Measurements from ENCODE around the gene MEF2B.
"Not testable (repeated sequence)": the region's sequence is repeated elsewhere in the genome, so short reads cannot be mapped to it uniquely, and the experiment has no call there.

Gene MEF2B

GRCh38 chr19:19192910-19193423, 22.9 kb upstream of the MEF2B start:
- DNase-seq = no peak

GRCh38 chr19:19192078-19192882, 22.2 kb upstream of the MEF2B start, which contains the start of the genes BORCS8 and RFXANK:
TSS of gene BORCS8 (minus strand) at chr19:19192152. CDS start at chr19:19192117, 35 bp downstream.
TSS of gene RFXANK (plus strand) at chr19:19192258. CDS start at chr19:19193947, 1,689 bp downstream.
- DNase-seq = peak; percentile 47

GRCh38 chr19:19191768-19192077, 21.7 kb upstream of the MEF2B start:
- no peak for DNase-seq

- DNase-seq = no peak
These were observed 16.7 kb upstream of the MEF2B start for GRCh38 chr19:19186742-19187141.

GRCh38 chr19:19185853-19186740, 16.0 kb upstream of the MEF2B start:
- no peak for DNase-seq

- no peak for DNase-seq
These were observed 11.5 kb upstream of the MEF2B start for GRCh38 chr19:19181488-19181998.

DNA sequence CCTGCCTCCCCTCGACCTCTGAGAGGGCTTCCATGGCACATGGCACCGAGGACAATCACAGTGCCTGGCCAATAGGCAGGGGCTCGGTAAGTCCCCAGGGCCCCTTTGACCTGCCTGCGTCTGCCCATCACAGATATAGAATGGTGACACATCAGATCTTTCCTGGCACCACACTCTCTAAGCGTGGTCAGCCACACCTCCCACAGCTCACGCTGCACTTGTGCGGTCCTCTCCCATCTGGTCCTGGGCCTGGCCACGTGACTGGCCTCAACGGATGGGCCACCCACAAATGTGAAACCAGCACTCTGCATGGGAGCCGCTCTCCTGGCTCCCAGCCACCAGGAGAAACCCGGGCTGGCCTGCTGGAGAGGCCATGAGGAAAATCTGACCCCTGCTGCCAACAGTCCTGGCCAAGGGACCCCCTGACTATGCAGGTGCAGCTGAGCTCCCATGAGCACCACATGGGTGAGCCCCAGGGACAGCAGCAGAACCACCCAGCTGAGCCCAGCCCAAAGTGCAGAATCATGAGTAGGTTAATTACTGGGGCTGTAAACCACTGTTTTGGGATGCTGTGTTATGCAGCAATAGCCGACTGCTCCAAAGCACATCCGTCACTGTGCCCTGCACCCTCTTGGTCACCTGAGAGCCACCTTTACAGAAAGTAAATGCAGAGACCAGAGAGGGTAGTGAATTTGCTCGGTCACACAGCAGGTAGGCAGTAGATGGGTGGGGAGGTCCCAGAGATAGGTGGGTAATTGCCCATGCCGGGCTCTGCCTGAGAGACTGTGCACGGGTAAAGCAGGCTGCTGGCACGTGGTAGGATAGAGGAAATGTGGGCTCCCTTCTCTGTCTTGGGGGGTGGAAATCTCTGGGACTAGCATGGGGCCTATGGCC, 9.7 kb upstream of the MEF2B start:
- DNase-seq = no peak

- DNase-seq = no peak
These were observed 6.9 kb upstream of the MEF2B start for GRCh38 chr19:19176950-19177349.

GRCh38 chr19:19173243-19173642, 3.2 kb upstream of the MEF2B start:
- not testable (repeated sequence) for DNase-seq

- DNase-seq = no peak
These were observed 1.9 kb upstream of the MEF2B start for GRCh38 chr19:19171821-19172532.

GRCh38 chr19:19170873-19171672, 1.0 kb upstream of the MEF2B start:
- no peak for DNase-seq

DNA sequence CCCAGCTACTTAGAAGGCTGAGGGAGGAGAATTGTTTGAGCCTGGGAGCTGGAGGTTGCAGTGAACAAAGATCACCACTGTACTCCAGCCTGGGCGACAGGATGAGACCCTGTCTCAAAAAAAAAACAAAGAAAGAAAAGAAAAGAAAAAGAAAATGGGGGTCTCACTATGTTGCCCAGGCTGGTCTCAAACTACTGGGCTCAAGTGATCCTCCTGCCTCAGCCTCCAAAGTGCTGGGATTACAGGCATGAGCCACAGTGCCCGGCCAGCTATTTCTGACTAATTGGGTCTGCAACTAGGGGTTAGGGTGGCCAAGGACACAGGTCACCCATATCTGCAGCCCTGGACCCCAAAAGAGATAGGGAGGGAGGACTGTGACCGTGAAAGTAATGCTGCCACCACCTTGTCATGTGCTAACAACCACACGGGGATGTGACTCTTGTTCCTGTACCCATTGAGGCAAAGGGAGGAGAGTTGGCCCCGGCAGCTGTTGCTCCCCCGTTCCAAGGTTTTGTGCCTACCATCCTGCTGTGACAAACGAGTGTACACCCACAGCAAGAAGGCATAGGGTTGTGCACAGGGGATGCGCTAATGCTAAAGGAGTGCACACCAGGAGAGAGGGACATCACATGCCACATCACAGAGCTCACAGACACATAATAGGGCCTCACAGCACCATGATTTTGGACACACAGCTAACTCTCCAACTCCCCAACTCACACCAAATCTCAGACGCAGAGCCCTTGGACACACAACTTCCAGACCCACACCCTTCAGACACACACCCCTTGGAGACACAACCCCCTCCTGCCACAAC, 619 bp downstream of the MEF2B start:
- DNase-seq = no peak

GRCh38 chr19:19167612-19168011, 2.5 kb downstream of the MEF2B start:
- DNase-seq = no peak

DNA sequence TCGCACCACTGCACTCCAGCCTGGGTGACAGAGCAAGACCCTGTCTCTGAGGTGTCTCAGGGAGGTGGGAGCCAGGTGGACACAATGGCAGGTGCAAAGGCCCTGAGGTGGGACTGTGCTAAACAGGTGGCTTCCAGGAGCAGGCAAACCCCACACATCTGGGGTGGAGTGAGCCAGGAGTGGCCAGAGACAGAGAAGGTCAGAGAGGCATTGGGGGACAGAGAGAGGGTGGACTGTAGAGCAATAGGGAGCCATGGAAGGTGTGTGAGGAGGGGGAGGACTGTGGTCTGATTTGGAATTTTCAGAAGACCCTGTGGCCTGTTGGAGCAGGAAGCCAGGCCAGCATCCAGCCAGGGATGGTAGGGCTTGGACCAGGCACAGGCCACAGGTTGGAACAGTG, 4.7 kb downstream of the MEF2B start:
- no peak for DNase-seq

DNA sequence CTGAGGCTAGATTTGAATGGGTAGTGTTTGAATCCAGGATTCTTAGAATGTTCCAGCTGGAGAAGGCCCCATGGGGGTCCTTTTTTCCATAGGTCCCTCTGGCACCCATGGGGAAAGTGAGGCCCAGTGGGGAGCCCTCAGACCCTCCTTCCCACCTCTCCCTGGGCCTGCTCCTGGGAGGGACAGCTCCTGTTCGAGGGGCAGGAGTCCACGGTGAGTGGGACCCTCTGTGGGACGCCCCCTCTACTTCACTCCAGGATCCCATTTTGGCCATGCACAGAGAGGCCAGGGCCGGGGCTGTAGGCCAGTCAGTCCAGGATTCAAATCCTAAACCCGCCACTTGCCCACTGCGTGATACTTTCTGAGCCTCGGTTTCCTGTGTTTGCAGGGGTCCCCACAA, 7.6 kb downstream of the MEF2B start:
- no peak for DNase-seq

GRCh38 chr19:19160461-19161035, 9.5 kb downstream of the MEF2B start:
- no peak for DNase-seq

- no peak for DNase-seq
These were observed 10.5 kb downstream of the MEF2B start for GRCh38 chr19:19159534-19159933.

GRCh38 chr19:19157808-19158207, 12.3 kb downstream of the MEF2B start:
- DNase-seq = no peak

DNA sequence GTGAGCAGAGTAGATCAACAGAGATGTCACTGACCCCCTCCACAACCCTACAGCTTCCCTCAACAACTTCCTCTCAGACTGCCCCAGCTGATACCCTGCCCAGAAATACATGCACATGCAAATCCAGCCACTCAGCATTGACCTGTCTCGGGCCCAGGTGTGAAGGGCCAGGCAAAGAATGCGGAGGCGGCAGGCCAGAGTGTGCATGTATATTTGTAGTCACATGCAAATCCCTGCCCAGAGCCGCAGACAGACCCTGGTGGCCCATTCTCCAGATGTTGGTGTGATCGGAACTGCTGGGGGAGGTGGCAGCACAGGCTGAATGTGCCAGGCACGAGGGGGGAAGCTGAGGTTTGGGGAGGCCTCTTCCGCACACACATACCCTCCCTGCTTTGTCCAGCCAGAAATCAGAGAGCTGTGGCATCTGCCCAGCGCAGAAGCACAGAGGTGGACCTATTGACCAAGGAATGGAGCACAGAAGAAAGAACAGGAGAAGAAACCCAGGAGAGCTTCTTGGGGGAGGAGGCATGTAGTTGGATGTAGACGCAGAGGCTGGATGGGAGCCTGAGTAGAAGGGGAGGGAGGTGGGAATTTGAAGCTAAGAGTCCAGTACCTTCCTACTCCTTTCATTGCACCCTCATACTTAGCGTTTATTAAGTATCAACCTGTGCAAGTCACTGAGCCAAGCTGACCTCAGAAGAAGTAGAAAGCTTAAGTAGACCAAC, 14.4 kb downstream of the MEF2B start:
- DNase-seq = no peak
